Measurements from ENCODE around the gene PRPF19. TPM values are rescaled to one million over a fixed set of nuclear protein-coding genes. Genes with fewer than 3 reads are reported as not detected.
A peak's percentile ranks its signal among the peaks of the same experiment; 100 is the strongest.

Gene PRPF19
- total RNA-seq: 58.1 TPM
- long read RNA-seq, partial matches to known transcripts: 3 of 7 reads
- long read RNA-seq, other reads (novel, unspliced or antisense): 0 of 7 reads

DNA sequence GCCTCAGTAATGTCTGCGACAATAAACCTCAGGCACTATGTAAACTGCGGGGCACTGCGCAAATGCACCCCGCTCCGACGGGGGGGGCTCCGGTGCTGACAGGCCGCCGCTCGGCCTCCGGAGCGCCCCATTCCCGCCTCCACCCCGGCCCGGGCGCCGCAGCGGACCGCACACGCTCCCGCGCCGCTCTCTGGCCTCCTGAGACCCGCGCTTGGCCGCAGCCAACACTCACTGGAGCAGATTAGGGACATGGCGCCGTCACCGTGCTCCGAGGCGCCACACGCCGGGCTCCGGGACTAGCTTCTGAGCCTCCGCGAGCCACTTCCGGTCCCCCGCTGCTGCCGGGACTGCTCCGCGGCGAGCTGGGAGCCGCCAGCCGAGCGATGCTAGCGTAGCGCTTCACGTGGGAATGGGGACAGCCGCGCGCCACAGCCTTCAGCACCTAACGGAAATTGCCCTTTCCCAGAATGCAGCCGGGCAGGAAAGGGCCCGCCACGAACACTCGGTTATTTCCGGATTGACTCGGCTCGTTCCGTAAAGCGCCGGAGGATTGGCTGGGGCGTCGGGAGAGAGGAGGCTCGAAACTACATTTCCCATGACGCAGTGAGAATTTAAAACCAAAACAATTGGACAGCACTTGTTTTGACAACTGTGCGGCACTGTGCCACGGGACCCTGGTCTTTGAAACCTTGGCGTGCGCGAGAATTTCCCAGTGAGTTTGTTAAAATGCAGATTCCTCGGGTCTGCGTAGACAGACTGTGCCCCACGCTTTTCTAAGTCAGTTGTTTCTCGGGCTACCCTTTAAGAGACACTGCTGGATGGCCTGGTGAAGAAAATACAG lies at the start of gene PRPF19:
PRPF19 (minus strand) TSS at position 454 of the 841 bp plus-strand sequence; CDS start at position 251, 203 bp downstream.
- TF ChIP-seq CTCF (IDR thresholded peaks at IDR 0.05): no peak
- DNase-seq (peak; percentile 96), ATAC-seq (peak; percentile 97 to 99)
- Histone ChIP-seq H3K27ac (peak within 1 kb of the TSS; percentile 91), H3K4me1 (peaks cover 37% of the 10 kb centered on the region), H3K4me3 (peak within 1 kb of the TSS; percentile 96), H3K9me3 (no peaks in the 10 kb centered on the region), H3K27me3 (ENCODE audit: low read depth) (no peaks in the 10 kb centered on the region), H3K36me3 (peaks cover 28% of the 10 kb centered on the region)
- intact Hi-C loops (cut with DNase I): no loop called here

- DNase-seq (no peak), ATAC-seq (no peak)
- H3K36me3 ChIP-seq: no peaks in the 10 kb centered on the region
- no peaks in the 10 kb centered on the region for H3K9me3 ChIP-seq
- no peak overlapping the region for H3K27ac ChIP-seq
- peaks cover 21% of the 10 kb centered on the region for H3K4me1 ChIP-seq
- no peak for TF ChIP-seq CTCF (IDR thresholded peaks at IDR 0.05)
- intact Hi-C loops (cut with DNase I): no loop called here
- H3K4me3 ChIP-seq: no peak overlapping the region
- H3K27me3 ChIP-seq (ENCODE audit: low read depth): no peaks in the 10 kb centered on the region
Observed at GRCh38 chr11:60955571-60955970, 49.2 kb upstream of the PRPF19 start.

- DNase-seq: no peak
- Histone ChIP-seq H3K27ac (peak overlapping the region; percentile 33), H3K9me3 (no peaks in the 10 kb centered on the region), H3K4me3 (no peak overlapping the region), H3K4me1 (peaks cover 33% of the 10 kb centered on the region), H3K27me3 (ENCODE audit: low read depth) (no peaks in the 10 kb centered on the region), H3K36me3 (no peaks in the 10 kb centered on the region)
- TF ChIP-seq CTCF (IDR thresholded peaks at IDR 0.05): no peak
- peak; percentile 30 to 51 for ATAC-seq
- intact Hi-C loops (cut with DNase I): no loop called here
Observed at GRCh38 chr11:60954421-60954820, 48.0 kb upstream of the PRPF19 start.

DNA sequence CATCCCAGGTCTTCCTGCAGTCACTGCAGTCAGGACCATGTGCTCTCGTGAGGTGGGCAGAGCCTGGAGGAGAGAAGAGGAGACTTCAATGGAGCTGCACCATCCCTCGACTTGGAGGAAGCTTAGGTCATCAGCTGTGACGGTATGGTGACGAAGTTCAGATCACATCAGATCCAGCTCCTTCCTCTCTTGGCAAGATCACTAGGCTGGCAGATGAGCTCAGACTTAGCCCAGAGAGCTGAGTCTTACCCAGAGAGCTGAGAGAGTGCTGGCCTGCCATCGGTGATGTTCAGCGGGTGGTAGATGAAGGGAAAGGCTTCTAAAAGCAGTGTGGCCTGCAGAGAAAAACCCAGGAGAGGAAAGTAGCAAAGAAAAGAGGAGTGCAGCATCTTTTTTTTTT lies 47.4 kb upstream of the PRPF19 start:
- H3K36me3 ChIP-seq: no peaks in the 10 kb centered on the region
- TF ChIP-seq CTCF (IDR thresholded peaks at IDR 0.05): no peak
- no peak overlapping the region for H3K4me3 ChIP-seq
- peak overlapping the region; percentile 33 for H3K27ac ChIP-seq
- H3K4me1 ChIP-seq: peaks cover 36% of the 10 kb centered on the region
- H3K9me3 ChIP-seq: no peaks in the 10 kb centered on the region
- ATAC-seq: peak; percentile 22 to 36
- no peak for DNase-seq
- intact Hi-C loops (cut with DNase I): no loop called here
- no peaks in the 10 kb centered on the region for H3K27me3 ChIP-seq (ENCODE audit: low read depth)

DNA sequence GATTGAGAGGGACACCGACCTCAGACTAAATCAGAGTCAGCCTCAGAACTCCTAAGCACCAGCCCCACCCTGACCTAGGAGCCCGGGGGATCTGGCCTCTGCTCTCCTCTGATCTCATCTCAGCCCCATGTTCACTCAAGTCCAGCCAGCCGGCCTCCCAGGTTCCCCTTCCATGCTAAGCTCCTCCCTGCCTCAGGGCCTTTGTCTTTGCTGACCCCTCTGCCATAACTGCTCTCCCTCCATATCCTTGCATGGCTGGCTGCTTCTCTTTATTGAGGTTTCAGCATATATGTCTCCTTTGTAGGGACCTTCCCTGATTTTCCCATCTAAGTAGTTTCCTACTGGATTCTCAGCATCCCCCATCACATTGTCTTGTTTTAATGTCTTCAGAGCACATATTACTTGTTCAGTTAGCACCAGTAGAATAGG lies 46.4 kb upstream of the PRPF19 start:
- H3K9me3 ChIP-seq: no peaks in the 10 kb centered on the region
- DNase-seq (no peak), ATAC-seq (no peak)
- TF ChIP-seq CTCF (IDR thresholded peaks at IDR 0.05): no peak
- intact Hi-C loops (cut with DNase I): no loop called here
- H3K36me3 ChIP-seq: peaks cover 3% of the 10 kb centered on the region
- no peaks in the 10 kb centered on the region for H3K27me3 ChIP-seq (ENCODE audit: low read depth)
- H3K4me1 ChIP-seq: peaks cover 45% of the 10 kb centered on the region
- H3K27ac ChIP-seq: peak overlapping the region; percentile 88
- H3K4me3 ChIP-seq: peak overlapping the region; percentile 62

Measured in lower lobe of right lung (tissue), 2 donors.